A549 (cell line): ENCODE measurements around the gene BAHCC1.

Experiments
- BHLHE40 ChIP-seq: IDR thresholded peaks from 2 replicates; pipeline ENCODE4 v1.6.1; 2012; ENCODE audit warnings: low read depth, low read length, inconsistent platforms
- CEBPB ChIP-seq, 2 experiments: fragments of >200 bp in 1 of 2; sonication (Bioruptor Twin) in 1 of 2; formaldehyde crosslinking in 1 of 2; IDR thresholded peaks; 2 replicates each; pipeline ENCODE4 v1.6.1; 2012 to 2016
- CTCF ChIP-seq: fragments of >200 bp; sonication (Bioruptor Twin); formaldehyde crosslinking; IDR thresholded peaks from 3 replicates; pipeline ENCODE4 v1.5.1; 2016
- FOXS1 ChIP-seq: fragments of 250-450 bp; sonication (Bioruptor Pico); IDR thresholded peaks from 2 replicates; pipeline ENCODE4 v1.5.0; 2020; ENCODE audit warnings: mild to moderate bottlenecking, moderate library complexity
- HEYL ChIP-seq: fragments of 250-450 bp; sonication (Bioruptor Pico); IDR thresholded peaks from 2 replicates; pipeline ENCODE4 v1.8.0; 2021; ENCODE audit warnings: mild to moderate bottlenecking, moderate library complexity
- HOXB13 ChIP-seq: fragments of 250-450 bp; sonication (Bioruptor Pico); IDR thresholded peaks from 2 replicates; pipeline ENCODE4 v1.5.0; 2020; ENCODE audit warnings: low read depth, mild to moderate bottlenecking, moderate library complexity
- PBX3 ChIP-seq: IDR thresholded peaks from 2 replicates; pipeline ENCODE4 v1.6.1; 2012
- PHF8 ChIP-seq: fragments of 200-600 bp; sonication (generic); IDR thresholded peaks from 2 replicates; pipeline ENCODE4 v1.6.1; 2016; ENCODE audit warnings: low read depth, mild to moderate bottlenecking, antibody characterized with exemption, moderate library complexity, borderline replicate concordance
- RAD21 ChIP-seq, 2 experiments: fragments of >200 bp in 1 of 2; sonication (Bioruptor Twin) in 1 of 2; formaldehyde crosslinking in 1 of 2; IDR thresholded peaks in 1 of 2; conservative IDR thresholded peaks in 1 of 2; 2 replicates in 1 of 2; 3 replicates in 1 of 2; pipeline ENCODE4 v1.6.1; 2012 to 2018; ENCODE audit warnings: inconsistent platforms in 1 of 2
- RFX5 ChIP-seq: fragments of 450-650 bp; IDR thresholded peaks from 2 replicates; pipeline ENCODE4 v1.7.1; 2014; ENCODE audit warnings: antibody characterized with exemption, mild to moderate bottlenecking, moderate library complexity
- USF2 ChIP-seq: fragments of 450-650 bp; IDR thresholded peaks from 2 replicates; pipeline ENCODE4 v1.6.1; 2014; ENCODE audit warnings: antibody characterized with exemption
- TF ChIP-seq, protein P1 (sequence below): fragments of 250-450 bp; sonication (Bioruptor Pico); IDR thresholded peaks from 2 replicates; pipeline ENCODE4 v1.5.0; 2021; ENCODE audit warnings: mild to moderate bottlenecking, moderate library complexity, borderline replicate concordance

DNA sequence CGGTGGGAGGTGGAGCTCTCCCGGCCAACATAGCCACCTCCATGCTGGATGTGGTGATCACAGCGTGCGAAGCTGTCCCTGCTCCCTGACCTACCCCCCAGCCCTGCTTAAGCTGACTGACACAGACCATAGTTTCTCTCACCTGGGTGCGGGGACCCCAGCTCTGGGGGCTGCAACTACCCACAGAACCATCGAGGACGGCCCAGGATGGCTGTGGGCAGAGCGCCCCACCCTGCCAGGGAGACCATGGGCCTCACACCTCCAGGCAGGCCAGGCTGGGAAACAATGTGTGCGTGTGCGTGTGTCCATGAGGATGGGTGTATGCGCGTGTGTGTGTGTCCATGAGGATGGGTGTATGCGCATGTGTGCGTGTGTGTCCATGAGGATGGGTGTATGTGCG is 20.4 kb downstream of the BAHCC1 start:
- TF ChIP-seq CTCF (no peak), PHF8 (no peak), HEYL (no peak), USF2 (no peak), HOXB13 (no peak), CEBPB (IDR thresholded peaks at IDR 0.05) (no peak), RAD21 (conservative IDR thresholded peaks at IDR 0.05 in 1 of 2, IDR thresholded peaks at IDR 0.05 in 1 of 2) (no peak), RFX5 (no peak), PBX3 (no peak), BHLHE40 (no peak), FOXS1 (CRISPR knock-in tag) (no peak)
- TF ChIP-seq, protein P1, sequence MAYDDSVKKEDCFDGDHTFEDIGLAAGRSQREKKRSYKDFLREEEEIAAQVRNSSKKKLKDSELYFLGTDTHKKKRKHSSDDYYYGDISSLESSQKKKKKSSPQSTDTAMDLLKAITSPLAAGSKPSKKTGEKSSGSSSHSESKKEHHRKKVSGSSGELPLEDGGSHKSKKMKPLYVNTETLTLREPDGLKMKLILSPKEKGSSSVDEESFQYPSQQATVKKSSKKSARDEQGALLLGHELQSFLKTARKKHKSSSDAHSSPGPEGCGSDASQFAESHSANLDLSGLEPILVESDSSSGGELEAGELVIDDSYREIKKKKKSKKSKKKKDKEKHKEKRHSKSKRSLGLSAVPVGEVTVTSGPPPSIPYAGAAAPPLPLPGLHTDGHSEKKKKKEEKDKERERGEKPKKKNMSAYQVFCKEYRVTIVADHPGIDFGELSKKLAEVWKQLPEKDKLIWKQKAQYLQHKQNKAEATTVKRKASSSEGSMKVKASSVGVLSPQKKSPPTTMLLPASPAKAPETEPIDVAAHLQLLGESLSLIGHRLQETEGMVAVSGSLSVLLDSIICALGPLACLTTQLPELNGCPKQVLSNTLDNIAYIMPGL (CRISPR knock-in tag) = no peak
